ENCODE measurements around the gene PLXNA4.

- TF ChIP-seq JUND (IDR thresholded peaks at IDR 0.05; ENCODE audit: borderline replicate concordance, low read depth, low read length) (no peak), JUND (tag; IDR thresholded peaks at IDR 0.05; ENCODE audit: borderline replicate concordance, low read depth, low read length) (no peak), SIX5 (IDR thresholded peaks at IDR 0.05; ENCODE audit: borderline replicate concordance in 1 of 2, insufficient read depth in 1 of 2, low read depth in 1 of 2, low read length in 2 of 2) (no peak), EZH2 (IDR thresholded peaks at IDR 0.05; ENCODE audit: borderline replicate concordance, low read depth, low read length) (no peak), CTCF (IDR thresholded peaks at IDR 0.05 in 2 of 3, conservative IDR thresholded peaks at IDR 0.05 in 1 of 3; ENCODE audit: insufficient read depth in 2 of 3, low read depth in 1 of 3, low read length in 3 of 3) (peak; percentile 32 to 51 (median 44)), GABPB1 (CRISPR knock-in tag; IDR thresholded peaks at IDR 0.05) (no peak)
Measured at GRCh38 chr7:132500727-132501440, 75.4 kb downstream of the PLXNA4 start.
